ENCODE results near the gene CCDC57. TPM values are rescaled to one million over a fixed set of nuclear protein-coding genes. Genes with fewer than 3 reads are reported as not detected.

The CCDC57 gene
- total RNA-seq, 1 donor from 2014 or later: 40.7 TPM

DNA sequence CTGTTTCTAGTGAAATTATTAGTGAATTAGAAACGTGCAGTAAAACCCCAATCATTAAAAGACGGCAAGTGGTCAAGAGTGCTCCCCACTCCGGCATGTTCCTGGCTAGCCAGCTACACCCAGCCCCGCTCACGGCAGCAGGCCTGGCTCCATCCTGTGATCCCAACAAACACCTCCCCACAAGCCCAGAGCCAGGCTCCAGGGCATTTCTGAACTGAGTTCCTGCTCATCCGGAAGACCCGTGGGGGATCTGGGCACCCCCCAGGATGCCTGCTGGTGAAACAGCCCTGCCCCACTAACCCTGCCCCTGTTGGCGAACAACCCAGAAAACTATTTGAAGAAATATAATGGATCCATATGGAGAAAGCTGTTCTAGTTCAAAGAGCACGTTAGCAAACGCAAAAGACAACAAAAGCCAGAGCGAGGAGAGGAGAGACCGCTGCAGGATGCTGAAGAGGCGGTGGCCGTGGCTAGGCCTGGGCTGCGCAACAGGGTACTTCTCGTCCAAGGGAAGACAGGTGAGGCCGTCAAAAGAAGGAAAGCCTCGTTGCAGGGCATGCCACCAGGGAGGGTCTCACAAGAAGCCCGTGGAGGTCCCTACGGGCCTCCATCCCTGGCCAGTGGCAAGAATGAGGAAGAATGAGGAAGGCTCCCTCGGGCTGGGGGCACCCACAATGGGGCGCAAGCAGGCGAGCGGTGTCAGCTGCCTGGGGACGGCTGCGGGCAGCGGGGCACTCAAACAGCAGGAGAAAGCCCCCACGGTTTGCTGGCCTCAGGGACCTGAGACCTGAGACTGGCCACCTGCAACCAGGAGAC lies 35.4 kb upstream of the CCDC57 start:
- peaks cover 8% of the 10 kb centered on the region for H3K9me3 Mint-ChIP-seq (ENCODE audit: unreplicated experiment)

DNA sequence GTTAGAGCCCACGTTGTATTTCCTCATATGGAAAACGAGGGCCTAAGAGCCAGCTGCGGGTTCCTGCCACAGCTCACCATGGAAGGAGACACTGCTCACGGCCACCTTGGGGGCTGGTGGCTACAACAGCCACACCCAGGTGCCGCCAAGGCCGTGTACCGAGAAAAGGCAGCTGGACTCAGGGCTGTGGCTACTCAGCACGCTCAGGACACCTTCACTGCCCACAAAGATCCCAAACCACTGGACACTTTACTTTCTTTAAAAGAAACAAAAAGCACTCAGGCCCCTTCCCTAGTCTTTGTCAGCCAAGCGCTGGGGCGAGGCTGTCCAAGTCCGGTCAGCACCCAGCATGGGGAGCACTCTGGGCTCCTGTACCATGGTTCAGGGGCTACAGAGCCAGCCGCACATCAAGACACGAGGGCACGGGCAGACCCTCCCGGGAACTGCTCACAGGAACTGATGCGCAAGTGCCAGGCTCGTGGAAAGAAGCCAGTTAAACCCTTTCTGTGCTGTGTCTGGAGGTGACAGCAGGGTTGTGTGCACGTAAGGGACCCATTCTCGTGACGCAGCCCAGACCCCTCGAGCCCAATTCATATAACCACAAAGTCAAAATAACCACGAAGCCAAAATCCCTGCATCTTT lies 34.7 kb upstream of the CCDC57 start:
- DNase-seq: no peak
- peaks cover 11% of the 10 kb centered on the region for H3K27me3 Mint-ChIP-seq (ENCODE audit: unreplicated experiment)
- TF ChIP-seq, protein P1, sequence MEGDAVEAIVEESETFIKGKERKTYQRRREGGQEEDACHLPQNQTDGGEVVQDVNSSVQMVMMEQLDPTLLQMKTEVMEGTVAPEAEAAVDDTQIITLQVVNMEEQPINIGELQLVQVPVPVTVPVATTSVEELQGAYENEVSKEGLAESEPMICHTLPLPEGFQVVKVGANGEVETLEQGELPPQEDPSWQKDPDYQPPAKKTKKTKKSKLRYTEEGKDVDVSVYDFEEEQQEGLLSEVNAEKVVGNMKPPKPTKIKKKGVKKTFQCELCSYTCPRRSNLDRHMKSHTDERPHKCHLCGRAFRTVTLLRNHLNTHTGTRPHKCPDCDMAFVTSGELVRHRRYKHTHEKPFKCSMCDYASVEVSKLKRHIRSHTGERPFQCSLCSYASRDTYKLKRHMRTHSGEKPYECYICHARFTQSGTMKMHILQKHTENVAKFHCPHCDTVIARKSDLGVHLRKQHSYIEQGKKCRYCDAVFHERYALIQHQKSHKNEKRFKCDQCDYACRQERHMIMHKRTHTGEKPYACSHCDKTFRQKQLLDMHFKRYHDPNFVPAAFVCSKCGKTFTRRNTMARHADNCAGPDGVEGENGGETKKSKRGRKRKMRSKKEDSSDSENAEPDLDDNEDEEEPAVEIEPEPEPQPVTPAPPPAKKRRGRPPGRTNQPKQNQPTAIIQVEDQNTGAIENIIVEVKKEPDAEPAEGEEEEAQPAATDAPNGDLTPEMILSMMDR (IDR thresholded peaks at IDR 0.05; ENCODE audit: partially characterized antibody, unreplicated experiment): no peak
- peaks cover 11% of the 10 kb centered on the region for H3K36me3 Mint-ChIP-seq (ENCODE audit: unreplicated experiment)
- peak overlapping the region; percentile 28 for H3K27ac Mint-ChIP-seq (ENCODE audit: unreplicated experiment)
- H3K9me3 Mint-ChIP-seq (ENCODE audit: unreplicated experiment): peaks cover 11% of the 10 kb centered on the region
- H3K4me3 Mint-ChIP-seq (ENCODE audit: unreplicated experiment): no peak overlapping the region
- H3K4me1 Mint-ChIP-seq (ENCODE audit: low read depth, unreplicated experiment): peaks cover 9% of the 10 kb centered on the region

More for the DNA sequence above, 35.4 kb upstream of the CCDC57 start:
- no peak for DNase-seq
- Mint-ChIP-seq H3K4me1 (ENCODE audit: low read depth, unreplicated experiment) (peaks cover 5% of the 10 kb centered on the region), H3K27me3 (ENCODE audit: unreplicated experiment) (peaks cover 9% of the 10 kb centered on the region), H3K36me3 (ENCODE audit: unreplicated experiment) (peaks cover 11% of the 10 kb centered on the region), H3K27ac (ENCODE audit: unreplicated experiment) (peak overlapping the region; percentile 7), H3K4me3 (ENCODE audit: unreplicated experiment) (no peak overlapping the region)
- TF ChIP-seq, protein P1 (IDR thresholded peaks at IDR 0.05; ENCODE audit: partially characterized antibody, unreplicated experiment): no peak

DNA sequence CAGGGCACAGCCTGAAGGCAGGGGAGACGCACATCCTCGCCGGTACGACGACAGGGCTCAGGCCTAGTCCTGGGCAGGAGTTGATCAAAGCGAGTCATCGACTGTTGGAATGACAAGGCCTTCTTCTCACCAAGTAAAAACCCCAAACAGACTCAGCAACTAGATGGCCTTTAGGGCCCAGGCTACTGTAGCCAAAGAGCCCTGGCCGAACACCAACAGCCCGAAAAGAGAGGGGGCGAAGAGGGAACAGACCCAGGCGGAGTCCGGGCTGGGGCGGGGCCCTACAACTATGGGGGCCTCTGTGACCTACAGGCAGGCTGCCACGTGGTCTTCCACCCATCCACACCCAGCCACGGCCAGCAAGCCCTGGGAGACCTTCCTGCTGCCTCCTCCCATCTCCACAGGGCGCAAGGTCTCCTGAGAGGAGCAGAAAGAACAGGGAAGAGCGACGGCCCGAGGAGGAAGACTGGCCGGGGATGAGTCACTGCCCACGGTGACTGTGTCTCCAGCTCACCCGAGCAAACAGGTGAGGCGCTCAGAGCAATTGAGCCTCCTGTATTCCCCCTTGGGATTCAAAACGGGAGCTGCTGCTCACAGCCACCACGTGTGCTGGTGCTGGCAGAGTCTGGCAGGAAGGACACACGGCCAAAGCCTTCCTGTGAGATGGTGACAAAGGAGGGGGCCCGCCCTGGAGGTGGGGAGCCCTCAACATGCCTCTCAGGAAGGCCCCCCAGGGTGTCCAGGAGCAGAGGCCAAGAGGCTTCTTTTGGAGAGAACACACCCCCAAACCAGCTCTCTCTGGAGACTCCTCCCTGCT lies 33.9 kb upstream of the CCDC57 start:
- TF ChIP-seq, protein P1 (IDR thresholded peaks at IDR 0.05; ENCODE audit: partially characterized antibody, unreplicated experiment): no peak
- H3K27me3 Mint-ChIP-seq (ENCODE audit: unreplicated experiment): peaks cover 11% of the 10 kb centered on the region
- H3K4me1 Mint-ChIP-seq (ENCODE audit: low read depth, unreplicated experiment): peaks cover 9% of the 10 kb centered on the region
- H3K27ac Mint-ChIP-seq (ENCODE audit: unreplicated experiment): no peak overlapping the region
- peaks cover 11% of the 10 kb centered on the region for H3K36me3 Mint-ChIP-seq (ENCODE audit: unreplicated experiment)
- DNase-seq: no peak
- H3K4me3 Mint-ChIP-seq (ENCODE audit: unreplicated experiment): no peak overlapping the region
- peaks cover 11% of the 10 kb centered on the region for H3K9me3 Mint-ChIP-seq (ENCODE audit: unreplicated experiment)

DNA sequence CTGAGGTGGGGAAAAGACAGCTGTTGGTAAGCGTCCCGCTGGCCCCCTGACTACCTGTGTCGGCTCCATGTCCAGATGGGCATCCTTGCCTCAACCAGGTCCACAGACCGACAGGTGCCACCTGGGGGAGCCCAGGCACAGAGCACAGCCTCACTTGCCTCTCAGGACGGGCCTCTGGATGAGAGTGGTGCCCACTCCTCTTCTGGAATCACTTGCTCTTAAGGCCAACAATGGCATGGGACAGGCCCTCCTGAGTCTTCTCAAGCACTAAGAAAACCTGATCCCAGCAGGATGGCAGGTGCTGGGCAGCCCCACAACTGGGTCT lies 33.4 kb upstream of the CCDC57 start:
- DNase-seq: no peak
- Mint-ChIP-seq H3K27ac (ENCODE audit: unreplicated experiment) (no peak overlapping the region), H3K9me3 (ENCODE audit: unreplicated experiment) (peaks cover 11% of the 10 kb centered on the region), H3K27me3 (ENCODE audit: unreplicated experiment) (peaks cover 10% of the 10 kb centered on the region), H3K36me3 (ENCODE audit: unreplicated experiment) (peaks cover 11% of the 10 kb centered on the region), H3K4me1 (ENCODE audit: low read depth, unreplicated experiment) (peaks cover 9% of the 10 kb centered on the region), H3K4me3 (ENCODE audit: unreplicated experiment) (no peak overlapping the region)
- TF ChIP-seq, protein P1 (IDR thresholded peaks at IDR 0.05; ENCODE audit: partially characterized antibody, unreplicated experiment): no peak
